Stimulated activated CD8-positive, alpha-beta memory T cell treated with anti-CD3 and anti-CD28 coated beads, Interleukin-15, amount 100 ng/mL, for 24 hours (primary cell): ENCODE measurements around the gene DPP10.

ENCODE experiments used
- DNase-seq: peaks from one replicate; pipeline ENCODE4 v3.0.0-alpha.2; 2020; ENCODE audit warnings: low read depth

The DPP10 gene

DNA sequence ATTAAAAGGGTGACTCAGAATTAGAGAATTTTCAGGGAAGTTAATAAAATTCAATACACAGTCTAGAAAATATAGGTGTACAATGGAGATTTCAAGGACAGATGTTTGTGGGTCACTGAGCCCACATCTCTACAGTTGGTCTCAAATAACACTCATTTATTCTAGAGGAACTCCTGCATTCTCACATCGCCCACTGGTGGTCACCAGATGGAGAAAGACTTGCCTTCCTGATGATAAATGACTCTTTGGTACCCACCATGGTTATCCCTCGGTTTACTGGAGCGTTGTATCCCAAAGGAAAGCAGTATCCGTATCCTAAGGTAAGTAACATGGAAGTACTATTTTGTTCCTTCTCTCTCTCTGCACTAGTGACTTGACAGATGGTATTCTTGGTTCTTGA is 1297.1 kb downstream of the DPP10 start:
- DNase-seq, result no peak

DNA sequence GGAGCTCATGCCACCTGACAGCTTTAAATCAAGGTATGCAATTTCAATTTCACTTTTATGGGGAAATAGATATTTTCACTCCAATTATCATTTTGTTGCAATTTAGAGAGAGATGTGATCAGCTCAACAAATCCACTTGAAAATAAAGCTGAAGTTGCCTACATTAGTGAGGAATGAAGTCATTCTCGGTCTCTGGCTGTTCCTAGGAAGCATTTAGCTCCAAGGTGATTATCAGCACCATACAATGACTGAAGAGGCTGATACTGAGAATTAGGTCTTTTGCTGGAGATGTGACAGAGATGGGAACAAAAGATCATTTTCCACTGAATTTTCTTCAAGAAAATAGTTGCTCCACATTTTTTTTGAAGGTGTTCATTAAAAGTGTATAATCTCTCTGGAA is 1303.7 kb downstream of the DPP10 start:
- no peak for DNase-seq

DNA sequence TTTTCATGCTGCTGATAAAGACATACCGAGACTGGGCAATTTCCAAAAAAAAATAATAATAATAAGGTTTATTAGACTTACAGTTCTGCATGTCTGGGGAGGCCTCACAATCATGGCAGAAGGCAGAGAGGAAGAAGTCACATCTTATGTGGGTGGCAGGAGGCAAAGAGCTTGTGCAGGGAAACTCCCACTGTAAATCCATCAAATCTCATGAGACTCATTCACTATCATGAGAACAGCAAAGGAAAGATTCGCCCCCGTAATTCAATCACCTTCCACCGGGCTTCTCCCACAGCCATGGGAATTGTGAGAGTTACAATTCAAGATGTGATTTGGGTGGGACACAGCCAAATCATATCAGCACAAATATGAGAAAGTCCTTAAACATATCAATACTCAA is 1314.8 kb downstream of the DPP10 start:
- no peak for DNase-seq

DNA sequence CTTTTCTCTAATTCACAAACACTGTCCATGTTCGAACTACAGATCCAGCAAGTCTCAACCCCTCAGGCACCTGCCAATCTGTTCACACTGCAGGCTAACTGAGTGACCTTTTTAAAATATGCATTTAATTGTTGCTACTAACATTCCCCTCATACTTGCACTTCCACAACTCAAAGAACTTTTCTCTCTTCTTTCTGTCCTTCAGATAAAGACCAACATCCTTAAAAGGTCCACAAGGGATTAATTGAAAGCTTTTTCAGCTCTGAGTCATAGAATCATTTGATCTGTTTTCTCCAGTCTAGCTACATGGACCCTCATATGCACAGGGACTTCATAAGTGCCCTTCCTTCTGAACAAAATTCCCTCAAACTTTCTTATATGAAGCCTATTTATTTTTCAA is 1321.2 kb downstream of the DPP10 start:
- DNase-seq, result no peak

DNA sequence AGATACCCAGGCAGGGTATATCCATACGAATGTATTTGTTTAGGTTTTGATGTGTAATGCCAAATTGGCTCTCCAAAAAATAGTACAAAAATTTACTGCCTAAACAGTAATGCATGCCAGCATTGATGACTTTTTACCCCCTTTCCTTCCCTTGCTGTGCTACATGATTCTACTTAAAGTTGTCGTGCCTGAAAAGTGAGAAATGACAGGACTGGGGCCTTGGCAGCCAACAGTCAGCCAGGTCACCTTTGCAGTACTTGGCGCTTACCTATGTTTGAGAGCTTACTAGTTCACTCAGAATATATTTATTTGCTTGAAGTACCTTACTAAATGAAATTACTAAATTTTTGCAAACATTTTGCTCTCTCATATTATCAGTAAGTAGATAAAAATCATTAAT is 1329.1 kb downstream of the DPP10 start:
- no peak for DNase-seq

DNA sequence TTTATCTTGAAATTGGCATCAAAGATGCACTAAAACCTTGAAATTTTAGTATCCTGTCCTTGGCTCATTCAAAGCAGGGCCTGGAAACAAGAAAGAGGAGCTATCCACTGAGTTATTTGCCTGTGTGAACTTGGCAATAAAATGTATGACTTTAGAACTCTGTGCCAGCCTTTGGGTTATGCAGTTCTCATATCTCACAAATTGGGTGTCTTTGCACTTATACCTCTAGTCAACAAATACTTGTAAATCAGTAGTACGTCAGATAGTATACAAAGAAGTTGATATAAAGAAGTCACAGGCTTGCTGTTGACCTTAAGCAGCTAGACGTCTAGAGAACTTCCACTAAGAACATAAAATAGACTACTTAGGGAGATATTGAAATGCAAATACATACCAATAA is 1331.9 kb downstream of the DPP10 start:
- DNase-seq, result no peak

DNA sequence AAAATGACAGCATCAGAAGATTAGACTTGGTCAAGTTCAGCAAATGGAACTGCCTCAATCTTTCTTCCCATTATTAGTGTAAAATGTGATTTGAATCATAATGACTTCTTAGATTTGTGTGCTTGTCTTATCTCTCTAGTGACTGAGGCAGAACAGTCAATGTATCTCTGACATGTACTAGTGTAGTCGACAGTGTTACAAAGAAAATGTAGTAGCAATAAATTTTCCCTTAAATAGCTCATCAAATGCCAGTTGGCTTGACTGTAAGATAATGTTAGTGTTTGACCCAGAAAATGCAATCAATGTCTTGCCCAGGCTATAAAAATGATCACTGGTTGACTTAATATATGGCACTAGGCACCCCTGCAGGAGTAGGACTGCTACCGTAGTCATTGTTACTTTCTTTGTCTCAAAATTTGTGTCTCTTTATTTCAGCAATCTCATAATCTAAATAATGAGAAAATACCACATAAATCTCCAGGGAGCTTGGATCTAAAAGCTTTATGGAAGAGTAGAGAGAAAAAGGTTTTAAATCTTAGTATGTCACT is 1336.7 kb downstream of the DPP10 start:
- no peak for DNase-seq

DNA sequence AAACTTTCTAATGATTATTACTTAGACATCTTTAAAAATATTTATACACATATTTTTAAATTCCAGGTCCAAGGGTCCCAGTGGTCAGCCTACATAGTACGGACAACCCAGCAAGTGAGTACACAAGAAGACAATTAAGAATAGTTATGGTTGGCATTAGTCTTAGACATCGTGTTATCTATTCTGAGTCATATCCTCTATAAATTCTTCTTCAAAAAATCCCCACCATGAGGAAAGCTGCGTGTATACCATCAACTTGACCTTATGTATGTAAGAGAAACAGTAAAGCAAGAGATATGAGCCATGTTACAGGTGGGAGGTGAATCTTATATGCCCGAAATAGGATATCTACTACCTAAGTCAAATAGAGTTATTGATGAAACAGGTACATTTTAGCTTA is 1339.8 kb downstream of the DPP10 start:
- no peak for DNase-seq

DNA sequence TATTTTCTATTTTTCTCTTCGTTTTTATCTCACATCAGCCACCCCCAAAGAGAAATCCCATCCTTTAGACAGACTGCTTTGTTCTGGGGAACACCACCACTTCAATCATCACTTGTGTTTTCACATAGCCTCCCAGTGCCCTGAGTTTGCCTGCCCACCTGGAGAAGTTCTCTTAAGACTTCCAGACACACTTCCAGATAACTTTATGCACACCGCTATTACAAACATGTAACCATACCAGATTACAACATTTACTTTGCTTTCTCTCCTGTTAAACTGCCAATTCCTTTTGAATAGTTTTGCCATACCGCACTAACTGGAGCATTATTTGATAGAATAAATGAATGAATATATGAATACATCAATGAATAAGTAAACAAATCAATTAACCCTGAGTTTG is 1353.6 kb downstream of the DPP10 start:
- DNase-seq, result no peak

DNA sequence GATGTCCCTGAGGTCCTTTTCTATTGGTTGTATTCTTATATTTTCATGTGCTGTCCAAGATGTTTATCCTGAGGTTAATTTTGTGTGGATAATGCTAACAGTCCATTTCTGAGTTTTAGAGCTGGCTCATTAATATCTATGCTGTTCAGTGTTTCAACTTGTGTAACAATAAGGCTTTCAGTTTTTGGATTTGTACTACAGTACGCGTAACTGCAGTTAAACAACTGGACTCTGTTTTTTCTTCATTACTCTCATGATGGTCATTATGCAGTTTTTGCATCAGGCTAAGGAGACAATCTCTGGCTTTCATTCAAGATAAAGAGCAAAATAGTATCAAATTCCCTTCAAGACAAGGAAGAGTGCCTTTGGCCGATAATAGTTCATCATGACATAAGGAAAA is 1364.8 kb downstream of the DPP10 start:
- DNase-seq, result no peak

DNA sequence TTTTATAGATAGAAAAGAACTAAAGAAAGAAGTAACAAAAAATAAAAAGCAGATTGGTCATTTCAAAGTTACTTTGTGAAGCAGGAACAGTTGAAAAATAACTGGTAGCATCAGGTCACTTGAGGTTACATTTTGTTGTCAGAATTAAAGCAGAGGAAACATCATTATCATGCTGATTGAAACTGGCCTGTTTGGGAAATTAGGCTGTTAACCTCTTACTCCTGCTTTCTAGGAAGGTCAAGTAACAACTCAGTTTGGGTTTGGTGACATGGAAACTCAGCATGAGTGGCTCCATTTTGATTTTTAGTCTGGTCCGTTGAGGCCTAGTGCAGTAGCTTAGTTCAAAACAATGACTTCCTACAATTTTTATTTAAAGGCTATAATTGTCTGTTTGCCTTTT is 1383.5 kb downstream of the DPP10 start:
- DNase-seq, result no peak

DNA sequence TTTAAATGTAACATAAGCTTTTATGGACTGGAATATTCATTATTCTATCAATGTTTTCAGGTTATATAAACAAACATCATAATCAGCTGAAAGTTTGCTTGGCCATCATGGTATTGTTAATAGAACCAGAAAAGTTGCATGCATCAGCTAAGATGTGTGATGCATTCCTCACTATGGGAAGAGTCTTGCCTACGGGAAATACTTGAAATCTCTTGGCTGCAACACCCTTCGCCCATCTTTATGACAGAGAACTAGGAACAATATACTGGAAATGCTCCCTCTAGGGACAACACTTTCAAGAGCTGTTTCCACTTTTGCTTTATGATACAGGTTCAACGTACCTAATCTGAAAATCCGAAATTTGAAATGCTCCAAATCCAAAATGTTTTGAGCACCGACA is 1390.8 kb downstream of the DPP10 start:
- DNase-seq, result no peak

DNA sequence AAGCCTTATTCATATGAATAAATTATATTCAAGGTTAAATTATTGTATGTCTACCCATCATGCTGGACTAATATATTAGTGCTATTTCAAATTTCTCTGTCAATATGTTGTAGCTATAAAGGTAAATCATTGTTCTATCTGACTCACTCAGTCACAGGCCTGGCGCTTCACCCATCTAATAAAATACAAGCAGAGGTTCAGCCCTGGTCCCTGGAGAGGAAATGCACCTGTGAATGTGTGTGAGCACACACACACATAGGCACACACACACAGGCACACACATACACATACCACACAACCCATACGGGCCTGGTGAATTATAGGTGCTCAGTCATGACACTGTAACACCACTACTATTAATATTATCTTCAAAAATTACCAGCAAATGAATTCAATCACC is 1396.1 kb downstream of the DPP10 start:
- DNase-seq, result no peak

DNA sequence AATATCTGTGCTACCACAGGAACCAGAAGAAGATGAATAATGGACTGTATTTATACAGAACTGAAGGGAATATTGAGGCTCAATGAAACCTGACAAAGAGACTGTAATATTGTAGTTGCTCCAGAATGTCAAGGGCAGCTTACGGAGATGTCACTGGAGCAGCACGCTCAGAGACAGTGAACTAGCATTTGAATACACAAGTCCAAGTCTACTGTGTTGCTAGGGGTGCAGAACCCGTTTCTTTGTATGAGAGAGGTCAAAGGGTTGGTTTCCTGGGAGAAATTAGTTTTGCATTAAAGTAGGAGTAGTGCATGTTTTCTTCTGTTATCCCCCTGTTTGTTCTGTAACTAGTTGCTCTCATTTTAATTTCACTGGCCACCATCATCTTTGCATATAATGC is 1399.9 kb downstream of the DPP10 start:
- DNase-seq, result no peak

DNA sequence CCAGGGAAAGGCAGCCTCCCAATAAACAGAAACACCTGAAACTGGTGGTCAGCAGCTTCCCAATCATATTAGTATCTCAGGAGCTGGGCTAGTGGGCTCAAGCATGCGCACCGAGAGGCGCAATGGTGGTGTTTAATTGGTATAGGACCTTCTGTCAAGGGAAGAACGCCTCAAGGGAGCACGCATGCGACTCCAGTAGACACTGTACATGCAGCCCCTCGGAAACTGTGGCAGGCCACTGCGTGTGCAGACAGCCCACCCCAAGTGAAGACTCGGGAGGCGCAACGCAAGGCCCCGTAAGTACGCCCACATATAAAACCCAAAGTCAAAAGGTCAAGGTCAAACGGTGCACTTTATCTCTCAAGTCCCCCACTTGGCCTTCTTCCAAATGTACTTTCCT is 1405.8 kb downstream of the DPP10 start:
- no peak for DNase-seq

DNA sequence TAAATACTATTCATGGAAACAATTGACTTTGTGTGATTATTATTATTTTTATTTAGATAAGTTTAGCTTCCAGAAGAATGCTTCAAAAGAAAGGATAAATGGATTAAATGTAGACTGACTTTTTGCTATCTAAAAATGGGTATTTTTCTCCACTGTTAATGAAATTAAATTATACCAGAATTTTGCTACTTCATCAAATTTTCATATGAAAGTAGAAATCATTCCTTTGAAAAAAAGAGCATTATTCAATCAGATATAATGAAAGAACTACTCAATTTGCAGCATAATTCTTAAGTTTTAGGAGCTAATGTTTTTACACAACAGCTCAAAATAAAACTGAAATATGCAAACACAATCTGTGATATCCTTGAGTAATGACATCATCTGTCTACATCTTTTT is 1424.6 kb downstream of the DPP10 start:
- DNase-seq, result no peak

DNA sequence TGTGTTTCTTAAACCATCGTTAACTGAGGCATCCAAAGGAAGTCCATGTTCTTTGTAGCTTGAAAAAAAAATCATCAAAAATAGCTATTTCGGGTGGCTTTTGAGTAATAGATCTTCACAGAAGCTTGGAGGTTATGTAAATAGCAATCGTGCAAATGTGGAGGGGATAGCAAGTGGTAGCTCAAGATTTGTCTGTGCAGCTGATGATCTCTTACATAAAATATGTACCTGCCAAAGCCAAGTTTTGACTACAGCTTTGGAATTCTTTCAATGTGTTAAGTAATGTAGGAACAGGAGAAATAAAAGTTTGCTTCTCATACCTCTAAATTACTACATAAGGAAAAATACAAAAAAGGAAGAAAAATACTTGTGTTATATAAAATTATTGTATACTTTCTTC is 1432.0 kb downstream of the DPP10 start:
- no peak for DNase-seq

DNA sequence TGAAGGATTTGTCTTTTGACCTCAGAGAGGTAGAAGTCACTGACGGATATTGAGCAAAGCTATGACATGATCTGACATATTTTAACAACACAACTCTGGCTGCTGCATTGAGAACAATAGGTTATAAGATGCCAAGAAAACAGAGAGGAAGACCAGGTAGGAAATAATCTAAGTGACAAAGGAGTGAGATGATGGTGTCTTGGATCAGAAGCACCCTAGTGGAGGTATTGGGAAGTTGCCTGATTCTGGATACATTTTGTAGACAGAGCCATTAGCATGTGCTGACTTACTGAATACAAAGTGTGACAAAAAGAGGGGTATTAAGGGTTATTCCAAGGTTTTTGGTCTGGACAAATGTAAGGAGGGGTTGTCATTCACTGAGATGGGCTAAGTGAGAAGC is 1438.1 kb downstream of the DPP10 start:
- no peak for DNase-seq

DNA sequence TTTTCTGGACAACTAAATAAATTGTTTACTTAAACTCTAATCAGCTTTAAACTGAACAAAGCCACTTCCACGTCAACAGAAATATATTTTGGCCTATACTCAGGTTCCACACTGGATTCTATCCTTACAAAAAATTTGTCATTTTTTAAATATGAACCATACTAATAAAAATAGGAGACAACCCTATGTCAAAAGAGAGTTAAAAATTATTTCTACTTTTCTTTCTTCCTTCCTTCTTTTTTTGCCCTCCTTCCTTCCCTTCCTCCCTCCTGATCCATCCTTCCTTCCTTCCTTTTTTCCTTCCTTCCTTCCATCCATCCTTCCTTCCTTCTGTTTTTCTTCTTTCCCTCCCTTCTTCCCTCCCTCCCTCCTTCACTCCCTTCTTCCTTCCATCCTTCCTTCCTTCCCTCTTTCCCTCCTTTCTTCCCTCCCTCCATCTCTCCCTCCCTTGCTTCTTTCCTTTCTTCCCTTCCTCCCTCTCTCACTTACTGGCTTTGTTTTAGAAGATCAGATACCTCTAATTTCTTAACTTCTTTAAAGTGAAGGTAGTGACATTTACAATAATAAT is 1444.9 kb downstream of the DPP10 start:
- DNase-seq, result no peak
